Measurements from ENCODE around the gene PAX6. TPM values are rescaled to one million over a fixed set of nuclear protein-coding genes. Genes with fewer than 3 reads are reported as not detected.

PAX6 gene
- total RNA-seq, 4 donors from 2014 or later = 0.08 to 1.1 (median 0.55) TPM

- TF ChIP-seq CTCF (IDR thresholded peaks at IDR 0.05) (no peak), EP300 (IDR thresholded peaks at IDR 0.05) (no peak), POLR2A (IDR thresholded peaks at IDR 0.05) (no peak), POLR2AphosphoS5 (IDR thresholded peaks at IDR 0.05) (no peak)
- no peak for ATAC-seq
- Histone ChIP-seq H3K36me3 (no peaks in the 10 kb centered on the region), H3K4me1 (peaks cover 0 to 57% (median 23%) of the 10 kb centered on the region in 3 donors), H3K27me3 (peaks cover 100% of the 10 kb centered on the region), H3K9me3 (no peaks in the 10 kb centered on the region), H3K27ac (no peak overlapping the region), H3K4me3 (no peak overlapping the region)
- 13 to 16% methylated on average over 6 of the region's 6 CpGs for WGBS, 2 donors (ENCODE audit: low coverage in 1 of 2)
Measured at GRCh38 chr11:31802000-31802551, 9.0 kb downstream of the PAX6 start.

GRCh38 chr11:31801298-31801702 lies 9.8 kb downstream of the PAX6 start:
- Histone ChIP-seq H3K36me3 (no peaks in the 10 kb centered on the region), H3K27me3 (peaks cover 100% of the 10 kb centered on the region), H3K4me3 (no peak overlapping the region), H3K4me1 (peaks cover 0 to 53% (median 23%) of the 10 kb centered on the region in 3 donors), H3K9me3 (no peaks in the 10 kb centered on the region), H3K27ac (no peak overlapping the region)
- TF ChIP-seq POLR2AphosphoS5 (IDR thresholded peaks at IDR 0.05) (no peak), EP300 (IDR thresholded peaks at IDR 0.05) (no peak), POLR2A (IDR thresholded peaks at IDR 0.05) (no peak), CTCF (IDR thresholded peaks at IDR 0.05) (no peak)
- WGBS, 2 donors (ENCODE audit: low coverage in 1 of 2) = 9 to 10% methylated on average over 6 to 9 of the region's 9 CpGs
- ATAC-seq = no peak

GRCh38 chr11:31800398-31801265 lies 10.5 kb downstream of the PAX6 start:
- H3K9me3 ChIP-seq = no peaks in the 10 kb centered on the region

GRCh38 chr11:31799435-31800397 lies 11.4 kb downstream of the PAX6 start:
- Histone ChIP-seq H3K27ac (no peak overlapping the region), H3K27me3 (peaks cover 86% of the 10 kb centered on the region), H3K4me3 (peak overlapping the region in 1 of 2 donors; percentile 26), H3K4me1 (peaks cover 0 to 37% (median 14%) of the 10 kb centered on the region in 3 donors), H3K9me3 (no peaks in the 10 kb centered on the region), H3K36me3 (no peaks in the 10 kb centered on the region)
- ATAC-seq = no peak
- TF ChIP-seq CTCF (IDR thresholded peaks at IDR 0.05) (no peak), EP300 (IDR thresholded peaks at IDR 0.05) (no peak), POLR2A (IDR thresholded peaks at IDR 0.05) (no peak), POLR2AphosphoS5 (IDR thresholded peaks at IDR 0.05) (no peak)
- 7% methylated on average over 18 to 47 of the region's 48 CpGs for WGBS, 2 donors (ENCODE audit: low coverage in 1 of 2)

More at GRCh38 chr11:31800398-31801265, 10.5 kb downstream of the PAX6 start:
- no peak for ATAC-seq
- TF ChIP-seq POLR2AphosphoS5 (IDR thresholded peaks at IDR 0.05) = no peak
- no peak for TF ChIP-seq EP300 (IDR thresholded peaks at IDR 0.05)
- TF ChIP-seq POLR2A (IDR thresholded peaks at IDR 0.05) = no peak
- no peak for TF ChIP-seq CTCF (IDR thresholded peaks at IDR 0.05)
- Histone ChIP-seq H3K36me3 (no peaks in the 10 kb centered on the region), H3K27ac (no peak overlapping the region), H3K4me1 (peaks cover 0 to 46% (median 20%) of the 10 kb centered on the region in 3 donors), H3K27me3 (peaks cover 95% of the 10 kb centered on the region), H3K4me3 (no peak overlapping the region)
- WGBS, 2 donors (ENCODE audit: low coverage in 1 of 2) = 9 to 14% methylated on average over 12 to 17 of the region's 23 CpGs
